B cell (primary cell): ENCODE measurements around the gene EFL1. TPM values are rescaled to one million over a fixed set of nuclear protein-coding genes. Genes with fewer than 3 reads are reported as not detected.

Source experiments
- ATAC-seq: fragments of 200-7000 bp; cut with Tn5 transposase; one replicate; pipeline ENCODE4 v1.10.0; 2021; ENCODE audit warnings: low read depth, mild to moderate bottlenecking, moderate number of reproducible peaks, moderate library complexity
- CTCF ChIA-PET: fragments of 350-600 bp; sonication (Branson Sonifier 250); formaldehyde crosslinking; loops from one replicate; lab custom pipeline; 2021; ENCODE audit warnings: antibody characterized with exemption, inconsistent platforms; lab: Charles Lee
- POLR2A ChIA-PET: fragments of 350-600 bp; sonication (Branson Sonifier 250); formaldehyde crosslinking; loops from one replicate; lab custom pipeline; 2021; ENCODE audit warnings: antibody characterized with exemption; lab: Charles Lee
- DNase-seq: peaks from one replicate; pipeline ENCODE4 v3.0.0; 2013
- H2AFZ ChIP-seq: 2 replicates; pipeline ENCODE4 v1.6.1; 2012; ENCODE audit warnings: mild to moderate bottlenecking, low read depth, low read length; ENCODE audit not compliant: insufficient read depth, poor library complexity, severe bottlenecking
- H3K27ac ChIP-seq, 2 donors: 1 replicate in 1 of 2; 2 replicates in 1 of 2; pipeline ENCODE4 v1.5.1; 2012 to 2013; ENCODE audit warnings: low read length in 2 of 2, mild to moderate bottlenecking in 2 of 2, moderate library complexity in 1 of 2
- H3K27me3 ChIP-seq, 4 experiments: fragments of 200-600 bp in 1 of 4; sonication (generic) in 1 of 4; replicated peaks in 1 of 4; 1 replicate in 2 of 4; 2 replicates in 2 of 4; pipeline versions ENCODE4 v1.6.1 to v1.7.0; 2013 to 2016; ENCODE audit warnings: low read length in 3 of 4, mild to moderate bottlenecking in 2 of 4, mixed read lengths in 1 of 4, moderate library complexity in 1 of 4; ENCODE audit not compliant: insufficient read depth in 4 of 4, control insufficient read depth in 3 of 4; ENCODE audit errors: control extremely low read depth in 1 of 4
- H3K36me3 ChIP-seq, 2 experiments: replicated peaks in 1 of 2; 1 replicate in 1 of 2; 2 replicates in 1 of 2; pipeline versions ENCODE4 v1.6.1 to v1.7.1; 2013; ENCODE audit warnings: low read length in 1 of 2; ENCODE audit not compliant: insufficient read depth in 2 of 2, control insufficient read depth in 1 of 2; ENCODE audit errors: control extremely low read depth in 1 of 2, extremely low read depth in 1 of 2
- H3K4me1 ChIP-seq, 2 donors: fragments of 200-600 bp in 1 of 2; sonication (generic) in 1 of 2; 1 replicate in 1 of 2; 2 replicates in 1 of 2; pipeline versions ENCODE4 v1.5.1 to v1.6.1; 2013 to 2017; ENCODE audit warnings: low read length in 2 of 2; ENCODE audit not compliant: control insufficient read depth in 2 of 2, insufficient read depth in 2 of 2
- H3K4me2 ChIP-seq: replicated peaks from 2 replicates; pipeline ENCODE3; 2012; ENCODE audit warnings: mild to moderate bottlenecking, low read depth, low read length; ENCODE audit not compliant: poor library complexity, severe bottlenecking
- H3K4me3 ChIP-seq, 5 experiments: fragments of 200-600 bp in 1 of 5; sonication (generic) in 1 of 5; 1 replicate in 3 of 5; 2 replicates in 2 of 5; pipeline versions ENCODE4 v1.5.1 to v1.7.0; 2011 to 2016; ENCODE audit warnings: low read length in 4 of 5, mild to moderate bottlenecking in 4 of 5, low read depth in 2 of 5, control low read depth in 1 of 5, moderate library complexity in 1 of 5; ENCODE audit not compliant: insufficient read depth in 1 of 5; ENCODE audit errors: control extremely low read depth in 1 of 5, extremely low read depth in 1 of 5
- H3K79me2 ChIP-seq: fragments of 200-600 bp; sonication (generic); one replicate; pipeline ENCODE4 v1.6.0; 2016; ENCODE audit warnings: low read length; ENCODE audit not compliant: control insufficient read depth, insufficient read depth
- H3K9ac ChIP-seq: fragments of 200-600 bp; sonication (generic); 2 replicates; pipeline ENCODE4 v1.6.1; 2017; ENCODE audit warnings: mild to moderate bottlenecking, low read length, moderate library complexity
- H3K9me3 ChIP-seq, 3 donors: one replicate each; pipeline versions ENCODE4 v1.6.1 to v1.7.1; 2013; ENCODE audit warnings: low read length in 2 of 3; ENCODE audit not compliant: control insufficient read depth in 2 of 3, insufficient read depth in 1 of 3; ENCODE audit errors: control extremely low read depth in 1 of 3
- H4K20me1 ChIP-seq: 2 replicates; pipeline ENCODE4 v1.6.0; 2012; ENCODE audit warnings: mild to moderate bottlenecking, low read length; ENCODE audit not compliant: insufficient read depth, control insufficient read depth, poor library complexity, severe bottlenecking
- H3K27ac Mint-ChIP-seq: one replicate; pipeline ENCODE4 v1.8.0; 2021; ENCODE audit warnings: mixed read lengths
- H3K27me3 Mint-ChIP-seq: one replicate; pipeline ENCODE4 v1.8.0; 2021; ENCODE audit warnings: mixed read lengths
- H3K4me1 Mint-ChIP-seq: one replicate; pipeline ENCODE4 v1.8.0; 2021; ENCODE audit warnings: mixed read lengths
- H3K4me3 Mint-ChIP-seq: one replicate; pipeline ENCODE4 v1.8.0; 2021; ENCODE audit warnings: mixed read lengths
- H3K9me3 Mint-ChIP-seq: one replicate; pipeline ENCODE4 v1.8.0; 2022; ENCODE audit warnings: mixed read lengths; ENCODE audit not compliant: insufficient read depth
- CTCF ChIP-seq: fragments of 200-600 bp; IDR thresholded peaks from one replicate; pipeline ENCODE4 v1.8.0; 2022; ENCODE audit warnings: antibody characterized with exemption, mild to moderate bottlenecking
- EZH2 ChIP-seq: IDR thresholded peaks from 2 replicates; pipeline ENCODE4 v1.6.1; 2012; ENCODE audit warnings: borderline replicate concordance, low read depth, mild to moderate bottlenecking, moderate library complexity, low read length; ENCODE audit not compliant: insufficient read depth, poor library complexity, severe bottlenecking
- WGBS: methylation state at CpG from one replicate; pipeline ENCODE4 v1.1.5; 2013; ENCODE audit warnings: missing lambda C conversion rate; ENCODE audit not compliant: insufficient coverage; 5-methylcytosine and 5-hydroxymethylcytosine counted together
- intact Hi-C: fragments of 100-400 bp; cut with micrococcal nuclease; formaldehyde crosslinking; loops from one replicate; pipeline ENCODE4 v1.10.0; 2022
- polyA plus RNA-seq: library from polyadenylated mRNA; depleted of rRNA; stranded (reverse); fragments of >200 nt; gene quantifications from 2 replicates; pipeline ENCODE4 v1.2.3, GENCODE V29; 2012
- total RNA-seq, 2 donors: library from RNA; stranded (reverse); fragments of 120-200 nt in 1 of 2; gene quantifications; 1 replicate in 1 of 2; 2 replicates in 1 of 2; pipeline versions ENCODE4 v1.2.3 to v1.2.4, GENCODE V29; 2013 to 2022

Gene EFL1
- total and polyA plus RNA-seq, 2 donors (not counting 1 experiment from before 2014, with no cell fraction given), result 8.2 to 25.8 TPM

GRCh38 chr15:82158811-82159210, 103.7 kb downstream of the EFL1 start:
- ChIA-PET CTCF (interaction anchor here (0.7 to 1.3 kb wide), 3 partner anchors 18 to 39 kb away, joined by 3 read pairs; no protein-coding TSS in a partner anchor), POLR2A (no interaction called here)
- ATAC-seq, result no peak
- H3K27ac ChIP-seq, result no peak overlapping the region
- no peaks in the 10 kb centered on the region for H3K9me3 ChIP-seq
- H4K20me1 ChIP-seq, result no peaks in the 10 kb centered on the region
- H3K9ac ChIP-seq, result no peak overlapping the region
- Mint-ChIP-seq H3K4me3 (no peak overlapping the region), H3K4me1 (no peaks in the 10 kb centered on the region), H3K27ac (no peak overlapping the region), H3K27me3 (no peaks in the 10 kb centered on the region), H3K9me3 (no peaks in the 10 kb centered on the region)
- H3K36me3 ChIP-seq, result peaks cover 10 to 59% of the 10 kb centered on the region in 2 experiments
- intact Hi-C loops, result no loop called here
- no peak overlapping the region for H2AFZ ChIP-seq
- H3K4me3 ChIP-seq, result no peak overlapping the region
- H3K79me2 ChIP-seq, result no peaks in the 10 kb centered on the region
- H3K4me1 ChIP-seq, result no peaks in the 10 kb centered on the region
- WGBS, result 100% methylated on average over 1 of the region's 4 CpGs
- H3K27me3 ChIP-seq, result no peaks in the 10 kb centered on the region
- no peak for DNase-seq
- H3K4me2 ChIP-seq, result no peak overlapping the region
- TF ChIP-seq EZH2, result no peak
- no peak for TF ChIP-seq CTCF

- no CpG with 5 or more reads among the region's 1 CpG for WGBS
- POLR2A ChIA-PET, result no interaction called here
Measured at GRCh38 chr15:82150645-82151044, 111.9 kb downstream of the EFL1 start.

More at GRCh38 chr15:82150645-82151044, 111.9 kb downstream of the EFL1 start:
- H3K36me3 ChIP-seq, result peaks cover 10 to 24% of the 10 kb centered on the region in 2 experiments
- H3K4me2 ChIP-seq, result no peak overlapping the region
- H4K20me1 ChIP-seq, result no peaks in the 10 kb centered on the region
- no peaks in the 10 kb centered on the region for H3K79me2 ChIP-seq
- H3K27me3 ChIP-seq, result no peaks in the 10 kb centered on the region
- no peaks in the 10 kb centered on the region for H3K9me3 Mint-ChIP-seq
- no peak overlapping the region for H2AFZ ChIP-seq
- CTCF ChIA-PET, result interaction anchor here (0.6 to 2.0 kb wide), 4 partner anchors 8 to 741 kb away, joined by 3 to 4 read pairs (median 3); no protein-coding TSS in a partner anchor
- H3K4me1 Mint-ChIP-seq, result no peaks in the 10 kb centered on the region
- no peak overlapping the region for H3K4me3 ChIP-seq
- ATAC-seq (no peak), DNase-seq (no peak)
- no peak overlapping the region for H3K4me3 Mint-ChIP-seq
- no peaks in the 10 kb centered on the region for H3K27me3 Mint-ChIP-seq
- intact Hi-C loops, result no loop called here
- H3K4me1 ChIP-seq, result no peaks in the 10 kb centered on the region
- TF ChIP-seq EZH2, result no peak
- TF ChIP-seq CTCF, result no peak
- no peak overlapping the region for H3K9ac ChIP-seq
- H3K27ac Mint-ChIP-seq, result no peak overlapping the region
- no peaks in the 10 kb centered on the region for H3K9me3 ChIP-seq
- no peak overlapping the region for H3K27ac ChIP-seq
